Measurements from ENCODE around the gene MAGEB3.
"Not testable (repeated sequence)": the region's sequence is repeated elsewhere in the genome, so short reads cannot be mapped to it uniquely, and the experiment has no call there.

MAGEB3 gene

DNA sequence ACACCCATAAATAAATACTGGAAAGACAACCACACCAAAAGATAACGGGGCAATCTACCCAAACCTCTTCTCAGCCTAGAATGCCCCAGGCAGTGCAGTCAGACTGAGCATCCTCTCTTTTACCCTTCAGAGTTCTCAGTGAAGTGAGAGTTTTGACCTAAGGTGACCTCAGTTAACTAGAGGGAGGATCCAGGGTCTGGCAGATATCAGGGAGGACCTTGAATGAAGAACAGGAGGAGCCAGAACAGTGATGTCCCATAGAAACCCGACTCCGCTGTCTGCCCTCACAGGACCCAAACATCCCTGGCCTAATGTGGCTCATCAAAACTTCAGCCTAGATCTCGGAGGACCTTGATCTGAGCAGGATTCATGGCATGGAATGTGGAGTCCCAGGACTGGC, at the start of gene MAGEB3:
Gene MAGEB3 (plus strand): TSS at position 263 of the 400 bp plus-strand sequence. CDS start 5,268 bp downstream, outside the sequence.
- no peak for DNase-seq

DNA sequence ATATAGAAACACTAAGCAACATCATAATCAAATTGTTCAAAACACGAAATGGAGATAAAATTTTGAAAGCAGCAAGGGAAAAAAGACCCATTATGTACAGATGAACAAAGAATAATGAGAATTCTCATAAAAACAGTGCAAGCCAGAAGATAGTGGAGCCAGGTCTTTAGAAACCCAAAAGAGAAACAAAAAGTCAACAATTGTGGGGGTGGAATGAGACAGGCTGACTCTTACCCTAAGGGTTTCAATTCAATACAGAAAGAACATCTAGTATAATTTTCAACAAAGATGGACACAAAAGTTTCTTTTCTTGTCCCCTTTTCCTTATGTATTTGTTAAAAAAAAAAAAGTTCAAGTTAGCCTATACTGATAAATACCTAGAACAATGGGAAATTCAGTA, 49.1 kb upstream of the MAGEB3 start:
- no peak for DNase-seq

GRCh38 chrX:30183554-30183953, 46.9 kb upstream of the MAGEB3 start:
- no peak for DNase-seq

GRCh38 chrX:30190426-30190825, 40.0 kb upstream of the MAGEB3 start:
- no peak for DNase-seq

- not testable (repeated sequence) for DNase-seq
Measured at GRCh38 chrX:30193910-30194309, 36.5 kb upstream of the MAGEB3 start.

DNA sequence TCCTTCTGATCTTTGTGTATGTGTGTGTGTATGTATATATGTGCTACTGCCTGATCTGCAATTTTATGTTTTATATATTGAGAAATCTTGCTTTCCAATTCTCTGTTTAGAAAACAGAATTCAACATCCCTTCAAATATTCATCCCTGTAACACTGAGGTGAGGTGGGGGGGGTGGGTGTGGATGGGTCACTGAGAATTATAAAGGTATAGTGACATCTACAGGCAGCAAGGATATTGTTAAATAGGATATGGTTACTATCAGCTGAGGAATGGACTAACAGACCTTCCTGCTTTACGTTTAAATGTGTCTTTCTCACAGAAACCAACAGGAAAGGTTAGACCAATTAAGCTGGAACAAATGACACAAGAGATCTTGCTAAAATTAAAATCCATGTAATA, 34.1 kb upstream of the MAGEB3 start:
- DNase-seq = no peak

- DNase-seq = no peak
Measured at GRCh38 chrX:30212172-30212571, 18.3 kb upstream of the MAGEB3 start.

DNA sequence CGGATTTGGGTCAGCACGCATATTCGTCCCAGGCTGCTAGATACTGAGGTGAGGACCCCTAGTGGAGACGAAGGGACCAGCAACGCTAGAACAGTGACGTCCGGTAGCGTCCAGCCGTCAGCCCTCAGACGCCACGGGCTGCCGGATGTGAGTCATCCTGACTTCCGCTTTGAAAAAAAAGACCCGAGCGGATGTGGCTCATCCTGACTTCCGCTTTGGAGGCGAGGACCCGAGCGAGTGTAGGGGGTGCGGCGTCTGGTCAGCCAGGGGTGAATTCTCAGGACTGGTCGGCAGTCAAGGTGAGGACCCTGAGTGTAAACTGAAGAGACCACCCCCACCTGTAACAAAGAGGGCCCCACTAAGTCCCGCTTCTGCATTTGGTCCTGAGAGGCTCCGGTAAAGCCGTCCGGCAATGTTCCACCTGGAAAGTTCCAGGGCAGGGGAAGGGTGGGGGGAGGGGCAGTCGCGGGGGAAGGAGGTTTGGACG, 15.1 kb upstream of the MAGEB3 start, which contains the start of gene MAGEB2:
Gene MAGEB2 (plus strand): TSS at position 207 of the 487 bp plus-strand sequence. CDS start 3,018 bp downstream, outside the sequence.
- no peak for DNase-seq

GRCh38 chrX:30217465-30217864, 13.0 kb upstream of the MAGEB3 start:
- no peak for DNase-seq

GRCh38 chrX:30219372-30219771, 11.1 kb upstream of the MAGEB3 start:
- no peak for DNase-seq

DNA sequence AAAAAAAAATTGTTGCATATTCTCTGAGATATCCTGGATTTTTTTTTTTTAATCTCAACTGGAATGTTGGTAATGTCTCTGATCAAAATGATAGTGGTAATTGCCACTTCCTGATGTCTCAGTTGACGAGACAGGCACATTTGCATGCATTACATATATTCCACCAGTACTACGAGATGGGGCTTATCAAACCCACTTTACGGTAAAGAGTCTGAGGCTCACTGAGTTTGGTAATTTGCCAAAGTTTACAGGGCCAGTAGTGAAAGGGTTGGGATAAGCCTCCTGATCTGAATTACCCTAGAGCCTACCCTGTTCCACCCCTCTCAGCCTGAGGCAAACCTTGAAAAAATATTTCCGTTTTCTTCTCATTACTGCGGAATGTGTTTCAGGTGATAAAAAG, 9.8 kb upstream of the MAGEB3 start:
- DNase-seq = no peak

GRCh38 chrX:30224536-30224935, 5.9 kb upstream of the MAGEB3 start:
- DNase-seq = no peak

DNA sequence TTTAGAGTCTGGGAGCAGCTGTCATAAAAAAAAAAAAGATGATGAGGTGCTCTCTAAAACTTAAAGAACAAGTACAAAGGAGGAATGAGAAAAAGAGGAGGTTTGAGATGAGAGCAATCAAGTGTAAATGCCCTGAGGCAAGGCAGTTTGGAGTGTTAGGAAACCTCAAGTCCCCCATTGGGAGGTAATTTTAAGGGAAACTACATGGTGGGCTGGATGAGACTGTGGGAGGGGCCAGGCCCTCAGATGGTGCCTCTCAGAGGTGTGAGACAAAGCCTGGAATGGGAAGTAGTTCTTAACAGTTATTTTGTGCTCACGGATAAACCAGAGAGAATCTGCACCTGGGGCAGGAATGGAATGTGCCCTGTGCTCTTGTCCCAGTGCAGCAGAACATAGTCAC, 1.9 kb upstream of the MAGEB3 start:
- DNase-seq = no peak

DNA sequence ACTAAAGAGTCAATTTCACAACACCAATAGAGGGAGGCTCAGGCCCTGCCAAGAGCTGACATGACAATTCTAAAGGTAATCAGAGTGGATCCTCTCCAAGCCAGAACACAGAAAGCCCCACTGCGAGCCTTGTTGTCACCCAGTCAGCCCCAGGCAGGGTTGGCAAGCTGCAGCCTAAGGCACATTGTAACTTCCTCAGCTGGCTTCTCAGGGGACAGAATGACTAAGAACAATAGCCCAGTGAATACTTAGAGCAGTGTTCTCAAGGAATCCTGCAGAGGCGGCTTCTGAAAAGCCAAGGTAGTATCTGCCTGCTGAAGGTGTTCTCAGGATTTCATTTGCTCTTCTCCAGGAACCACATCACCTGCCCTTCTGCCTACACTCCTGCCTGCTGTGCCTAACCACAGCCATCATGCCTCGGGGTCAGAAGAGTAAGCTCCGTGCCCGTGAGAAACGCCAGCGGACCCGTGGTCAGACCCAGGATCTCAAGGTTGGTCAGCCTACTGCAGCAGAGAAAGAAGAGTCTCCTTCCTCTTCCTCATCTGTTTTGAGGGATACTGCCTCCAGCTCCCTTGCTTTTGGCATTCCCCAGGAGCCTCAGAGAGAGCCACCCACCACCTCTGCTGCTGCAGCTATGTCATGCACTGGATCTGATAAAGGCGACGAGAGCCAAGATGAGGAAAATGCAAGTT, 11.4 kb downstream of the MAGEB3 start, which contains the start of gene MAGEB4:
Gene MAGEB4 (plus strand): TSS at position 277 of the 692 bp plus-strand sequence. CDS start 136 bp downstream, at position 413.
- no peak for DNase-seq

GRCh38 chrX:30246769-30247489, 16.5 kb downstream of the MAGEB3 start, which contains the start of gene MAGEB1:
Gene MAGEB1, plus strand, starts transcription at chrX:30247146. Its CDS starts 3,348 bp downstream, at chrX:30250494.
- DNase-seq = no peak

GRCh38 chrX:30248854-30249253, 18.4 kb downstream of the MAGEB3 start:
- DNase-seq = no peak

DNA sequence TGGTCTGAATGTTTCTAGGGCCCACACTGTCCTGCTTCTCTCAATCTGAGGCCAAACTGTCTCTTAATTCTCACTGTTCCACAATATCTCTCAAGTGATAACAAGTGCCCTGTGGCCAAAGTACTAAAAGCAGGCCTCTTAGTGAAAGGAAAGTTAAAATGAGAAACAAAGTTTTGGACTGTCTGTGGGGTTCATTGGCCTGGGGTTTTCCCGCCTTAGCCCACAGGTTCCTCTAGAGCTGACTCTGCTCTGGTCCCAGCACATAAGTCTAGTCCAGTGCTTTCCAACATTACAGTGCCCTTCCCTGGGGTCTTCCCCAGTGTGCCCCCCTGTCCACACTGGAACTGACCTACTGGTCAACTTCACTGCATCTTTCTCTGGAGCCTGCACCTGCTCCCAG, 22.8 kb downstream of the MAGEB3 start:
- DNase-seq = no peak

- no peak for DNase-seq
Measured at GRCh38 chrX:30259927-30260326, 29.5 kb downstream of the MAGEB3 start.

- no peak for DNase-seq
Measured at GRCh38 chrX:30261012-30261411, 30.6 kb downstream of the MAGEB3 start.

DNA sequence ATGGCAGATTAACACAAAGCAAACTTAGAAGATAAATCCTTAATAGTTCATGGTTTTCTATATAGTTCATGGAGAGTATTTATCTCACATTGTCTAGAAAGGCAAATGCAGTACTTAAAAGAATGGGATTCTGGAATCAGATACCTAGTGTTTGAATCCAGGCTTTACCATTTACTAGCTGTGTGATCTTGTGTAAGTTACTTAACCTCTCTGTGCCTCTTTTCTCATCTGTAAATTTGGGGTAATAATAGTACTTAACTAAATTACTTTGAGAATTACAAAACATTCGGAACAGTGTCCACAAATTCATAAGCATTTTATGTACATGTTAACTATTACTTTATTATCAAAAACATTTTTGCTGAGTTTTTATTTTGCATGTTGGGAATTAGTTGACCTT, 32.3 kb downstream of the MAGEB3 start:
- no peak for DNase-seq

DNA sequence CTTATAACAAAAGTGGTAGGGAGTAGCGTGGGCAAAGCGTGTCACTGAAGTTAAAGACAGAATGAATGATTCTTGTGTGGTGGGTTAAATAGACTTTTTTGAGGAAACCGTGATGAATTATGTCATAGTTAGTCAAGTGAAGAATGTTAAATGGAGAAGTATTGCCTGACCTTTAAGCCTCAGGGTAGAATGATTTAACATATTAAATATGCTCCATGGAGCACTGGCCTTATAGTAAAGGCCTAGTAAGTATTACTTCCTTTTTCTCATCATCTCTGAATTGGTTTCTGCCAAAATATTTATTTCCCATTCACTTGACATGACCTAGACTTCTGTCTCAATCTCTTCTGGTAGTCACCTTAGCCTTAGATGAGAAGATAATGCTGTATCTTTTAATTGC, 40.2 kb downstream of the MAGEB3 start:
- DNase-seq = no peak

- no peak for DNase-seq
Measured at GRCh38 chrX:30275498-30275897, 45.0 kb downstream of the MAGEB3 start.

DNA sequence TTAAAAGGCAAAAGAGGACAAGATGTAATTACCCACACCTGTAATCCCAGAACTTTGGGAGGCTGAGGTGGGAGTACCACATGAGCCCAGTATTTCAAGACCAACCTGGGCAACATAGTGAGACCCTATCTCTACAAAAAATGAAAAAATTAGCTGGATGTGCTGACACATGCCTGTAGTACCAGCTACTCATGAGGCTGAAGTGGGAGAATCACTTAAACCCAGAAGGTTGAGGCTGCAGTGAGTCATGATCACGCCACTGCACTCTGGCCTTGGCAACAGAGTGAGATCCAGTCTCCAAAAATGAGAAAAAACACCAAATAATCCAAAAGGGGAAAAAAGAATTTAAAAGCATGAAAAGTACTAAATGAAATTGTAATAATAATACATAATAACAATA, 47.9 kb downstream of the MAGEB3 start:
- DNase-seq = no peak

DNA sequence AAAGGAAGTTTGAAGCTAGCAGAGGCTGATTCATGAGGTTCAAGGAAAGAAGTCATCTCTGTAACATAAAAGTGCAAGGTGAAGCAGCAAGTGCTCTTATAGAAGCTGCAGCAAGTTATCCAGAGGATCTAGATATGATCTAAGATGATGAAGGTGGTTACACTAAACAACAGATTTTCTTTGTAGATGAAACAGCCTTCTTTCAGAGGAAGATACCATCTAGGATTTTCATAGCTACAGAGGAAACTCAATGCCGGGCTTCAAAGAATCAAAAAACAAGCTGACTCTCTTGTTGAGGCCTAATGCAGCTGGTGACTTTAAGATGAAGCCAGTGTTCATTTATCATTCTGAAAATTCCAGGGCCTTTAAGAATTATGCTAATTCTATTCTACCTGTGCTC, 50.0 kb downstream of the MAGEB3 start:
- DNase-seq = no peak

Data from activated effector memory CD4-positive, alpha-beta T cell treated with anti-CD3 and anti-CD28 coated beads, Interleukin-2, amount 50 U/mL, for 16 hours (primary cell).